Fibroblast of lung (primary cell): ENCODE measurements around the gene LARP4B. TPM values are rescaled to one million over a fixed set of nuclear protein-coding genes. Genes with fewer than 3 reads are reported as not detected.

ENCODE experiments used
- DNase-seq, 2 donors: peaks; one replicate each; pipeline versions ENCODE4 v3.0.0 to v3.0.0-alpha.2; 2010; ENCODE audit warnings: low read depth in 2 of 2
- H2AFZ ChIP-seq: 2 replicates; pipeline ENCODE4 v1.5.1; 2012; ENCODE audit warnings: low read length, control low read depth, inconsistent platforms
- H3K27ac ChIP-seq: 2 replicates; pipeline ENCODE4 v1.5.1; 2011; ENCODE audit warnings: low read length, control low read depth; ENCODE audit not compliant: insufficient read depth
- H3K27me3 ChIP-seq: 2 replicates; pipeline ENCODE4 v1.5.1; 2011; ENCODE audit warnings: mild to moderate bottlenecking, low read length; ENCODE audit not compliant: control insufficient read depth, insufficient read depth
- H3K36me3 ChIP-seq: 2 replicates; pipeline ENCODE4 v1.5.1; 2011; ENCODE audit warnings: low read length; ENCODE audit not compliant: control insufficient read depth, insufficient read depth
- H3K4me1 ChIP-seq: 2 replicates; pipeline ENCODE4 v1.5.1; 2011; ENCODE audit warnings: low read length; ENCODE audit not compliant: control insufficient read depth, insufficient read depth; ENCODE audit errors: extremely low read depth
- H3K4me2 ChIP-seq: 2 replicates; pipeline ENCODE4 v1.5.1; 2011; ENCODE audit warnings: low read length, control low read depth; ENCODE audit not compliant: insufficient read depth; ENCODE audit errors: extremely low read depth
- H3K4me3 ChIP-seq, 4 experiments: fragments of 200-600 bp in 1 of 4; sonication (generic) in 1 of 4; replicated peaks in 1 of 4; 2 replicates each; pipeline ENCODE4 v1.5.1; 2011 to 2016; ENCODE audit warnings: low read length in 4 of 4, low read depth in 3 of 4, mild to moderate bottlenecking in 3 of 4, control low read depth in 2 of 4, inconsistent platforms in 1 of 4, mixed read lengths in 1 of 4; ENCODE audit not compliant: insufficient read depth in 1 of 4; ENCODE audit errors: control extremely low read depth in 1 of 4
- H3K79me2 ChIP-seq: 2 replicates; pipeline ENCODE4 v1.5.1; 2012; ENCODE audit warnings: mild to moderate bottlenecking, low read length, inconsistent platforms; ENCODE audit not compliant: control insufficient read depth, insufficient read depth
- H3K9ac ChIP-seq: 2 replicates; pipeline ENCODE4 v1.5.1; 2011; ENCODE audit warnings: mild to moderate bottlenecking, low read length, control low read depth; ENCODE audit not compliant: insufficient read depth
- H3K9me3 ChIP-seq: 2 replicates; pipeline ENCODE4 v1.5.1; 2012; ENCODE audit warnings: low read depth, low read length; ENCODE audit not compliant: control insufficient read depth, insufficient read depth
- H4K20me1 ChIP-seq: 2 replicates; pipeline ENCODE4 v1.5.1; 2011; ENCODE audit warnings: low read length; ENCODE audit not compliant: control insufficient read depth, insufficient read depth; ENCODE audit errors: extremely low read depth
- CTCF ChIP-seq, 2 donors: IDR thresholded peaks in 1 of 2; conservative IDR thresholded peaks in 1 of 2; 1 replicate in 1 of 2; 2 replicates in 1 of 2; pipeline ENCODE4 v1.5.1; 2011 to 2012; ENCODE audit warnings: low read length in 2 of 2, control low read depth in 1 of 2, inconsistent platforms in 1 of 2, low read depth in 1 of 2, mild to moderate bottlenecking in 1 of 2
- EZH2 ChIP-seq: IDR thresholded peaks from 2 replicates; pipeline ENCODE4 v1.5.1; 2012; ENCODE audit warnings: low read length, control low read depth, mild to moderate bottlenecking; ENCODE audit errors: missing control alignments
- polyA plus RNA-seq, 2 donors: library from polyadenylated mRNA; depleted of rRNA in 1 of 2; stranded (reverse) in 1 of 2; unstranded in 1 of 2; fragments of >200 nt; gene quantifications; 2 replicates each; pipeline ENCODE4 v1.2.1, GENCODE V29; 2011 to 2012; ENCODE audit warnings: missing spikeins in 1 of 2
- total RNA-seq: library from RNA; depleted of rRNA; stranded (reverse); fragments of >200 nt; gene quantifications from 2 replicates; pipeline ENCODE4 v1.2.1, GENCODE V29; 2014

LARP4B gene
- total and polyA plus RNA-seq, 2 donors (not counting 1 experiment from before 2014, with no cell fraction given): 25.4 to 38.6 TPM

- no peak overlapping the region for H3K27ac ChIP-seq
- H4K20me1 ChIP-seq: no peaks in the 10 kb centered on the region
- DNase-seq: no peak
- H3K4me2 ChIP-seq: no peak overlapping the region
- H3K4me1 ChIP-seq: no peaks in the 10 kb centered on the region
- H3K27me3 ChIP-seq: no peaks in the 10 kb centered on the region
- H2AFZ ChIP-seq: no peak overlapping the region
- H3K9me3 ChIP-seq: no peaks in the 10 kb centered on the region
- no peaks in the 10 kb centered on the region for H3K36me3 ChIP-seq
- H3K4me3 ChIP-seq: no peak overlapping the region
- H3K79me2 ChIP-seq: no peaks in the 10 kb centered on the region
- H3K9ac ChIP-seq: no peak overlapping the region
- TF ChIP-seq EZH2 (no peak), CTCF (conservative IDR thresholded peaks at IDR 0.05 in 1 of 2, IDR thresholded peaks at IDR 0.05 in 1 of 2; ENCODE audit: low read depth in 1 of 2, low read length in 2 of 2) (no peak)
Measured at GRCh38 chr10:767211-767610, 164.3 kb downstream of the LARP4B start.

- DNase-seq: no peak
- no peaks in the 10 kb centered on the region for H3K9me3 ChIP-seq
- no peak overlapping the region for H2AFZ ChIP-seq
- H3K36me3 ChIP-seq: no peaks in the 10 kb centered on the region
- H3K79me2 ChIP-seq: no peaks in the 10 kb centered on the region
- H3K4me1 ChIP-seq: no peaks in the 10 kb centered on the region
- H4K20me1 ChIP-seq: no peaks in the 10 kb centered on the region
- H3K9ac ChIP-seq: no peak overlapping the region
- H3K4me2 ChIP-seq: no peak overlapping the region
- no peak overlapping the region for H3K4me3 ChIP-seq
- TF ChIP-seq CTCF (conservative IDR thresholded peaks at IDR 0.05 in 1 of 2, IDR thresholded peaks at IDR 0.05 in 1 of 2; ENCODE audit: low read depth in 1 of 2, low read length in 2 of 2): no peak
- no peak for TF ChIP-seq EZH2
- H3K27ac ChIP-seq: no peak overlapping the region
- H3K27me3 ChIP-seq: no peaks in the 10 kb centered on the region
Measured at GRCh38 chr10:761376-761775, 170.1 kb downstream of the LARP4B start.

- Histone ChIP-seq H3K9ac (no peak overlapping the region), H3K36me3 (no peaks in the 10 kb centered on the region), H3K9me3 (no peaks in the 10 kb centered on the region), H3K79me2 (no peaks in the 10 kb centered on the region), H3K4me2 (no peak overlapping the region), H3K4me1 (no peaks in the 10 kb centered on the region), H2AFZ (no peak overlapping the region), H3K4me3 (no peak overlapping the region), H3K27ac (no peak overlapping the region), H3K27me3 (no peaks in the 10 kb centered on the region), H4K20me1 (no peaks in the 10 kb centered on the region)
- DNase-seq: no peak
- no peak for TF ChIP-seq CTCF (conservative IDR thresholded peaks at IDR 0.05 in 1 of 2, IDR thresholded peaks at IDR 0.05 in 1 of 2; ENCODE audit: low read depth in 1 of 2, low read length in 2 of 2)
- TF ChIP-seq EZH2: no peak
Measured at GRCh38 chr10:760622-761021, 170.9 kb downstream of the LARP4B start.
